Natural killer cell treated with Interleukin-12 subunit alpha and Interleukin-12 subunit beta and Interleukin-15 and Interleukin-18, amount 100 ng/mL, for 72 hours (primary cell): ENCODE results near the gene CENATAC. TPM values are rescaled to one million over a fixed set of nuclear protein-coding genes. Genes with fewer than 3 reads are reported as not detected.
A peak's percentile ranks its signal among the peaks of the same experiment; 100 is the strongest.
"Not testable (repeated sequence)": the region's sequence is repeated elsewhere in the genome, so short reads cannot be mapped to it uniquely, and the experiment has no call there.

Experiments used
- ATAC-seq, 2 donors: fragments of 150-1000 bp; cut with Tn5 transposase in 1 of 2; sonication (Bioruptor Pico), chemical (Tn5 transposase) in 1 of 2; 2 replicates each; pipeline ENCODE4 v1.10.0; 2021
- DNase-seq: peaks from one replicate; pipeline ENCODE4 v3.0.0; 2022; ENCODE audit warnings: low spot score
- H3K27ac Mint-ChIP-seq, 2 donors: 1 replicate in 1 of 2; 2 replicates in 1 of 2; pipeline ENCODE4 v1.8.0; 2022; ENCODE audit warnings: mixed read lengths in 2 of 2, mild to moderate bottlenecking in 1 of 2, moderate library complexity in 1 of 2
- H3K27me3 Mint-ChIP-seq, 2 donors: 1 replicate in 1 of 2; 2 replicates in 1 of 2; pipeline ENCODE4 v1.8.0; 2022; ENCODE audit warnings: mixed read lengths in 2 of 2
- H3K36me3 Mint-ChIP-seq: one replicate; pipeline ENCODE4 v1.8.0; 2022; ENCODE audit warnings: mixed read lengths
- H3K4me1 Mint-ChIP-seq, 2 donors: 1 replicate in 1 of 2; 2 replicates in 1 of 2; pipeline ENCODE4 v1.8.0; 2022; ENCODE audit warnings: low read depth in 2 of 2, mixed read lengths in 2 of 2, mild to moderate bottlenecking in 1 of 2
- H3K4me3 Mint-ChIP-seq: one replicate; pipeline ENCODE4 v1.8.0; 2022; ENCODE audit warnings: mixed read lengths
- H3K9me3 Mint-ChIP-seq: 2 replicates; pipeline ENCODE4 v1.8.0; 2022; ENCODE audit warnings: mixed read lengths
- total RNA-seq, 2 donors: library from RNA; stranded (reverse); gene quantifications; one replicate each; pipeline ENCODE4 v1.2.3, GENCODE V29; 2022

Gene CENATAC
- total RNA-seq, 2 donors from 2014 or later = 53.4 to 97.8 TPM

DNA sequence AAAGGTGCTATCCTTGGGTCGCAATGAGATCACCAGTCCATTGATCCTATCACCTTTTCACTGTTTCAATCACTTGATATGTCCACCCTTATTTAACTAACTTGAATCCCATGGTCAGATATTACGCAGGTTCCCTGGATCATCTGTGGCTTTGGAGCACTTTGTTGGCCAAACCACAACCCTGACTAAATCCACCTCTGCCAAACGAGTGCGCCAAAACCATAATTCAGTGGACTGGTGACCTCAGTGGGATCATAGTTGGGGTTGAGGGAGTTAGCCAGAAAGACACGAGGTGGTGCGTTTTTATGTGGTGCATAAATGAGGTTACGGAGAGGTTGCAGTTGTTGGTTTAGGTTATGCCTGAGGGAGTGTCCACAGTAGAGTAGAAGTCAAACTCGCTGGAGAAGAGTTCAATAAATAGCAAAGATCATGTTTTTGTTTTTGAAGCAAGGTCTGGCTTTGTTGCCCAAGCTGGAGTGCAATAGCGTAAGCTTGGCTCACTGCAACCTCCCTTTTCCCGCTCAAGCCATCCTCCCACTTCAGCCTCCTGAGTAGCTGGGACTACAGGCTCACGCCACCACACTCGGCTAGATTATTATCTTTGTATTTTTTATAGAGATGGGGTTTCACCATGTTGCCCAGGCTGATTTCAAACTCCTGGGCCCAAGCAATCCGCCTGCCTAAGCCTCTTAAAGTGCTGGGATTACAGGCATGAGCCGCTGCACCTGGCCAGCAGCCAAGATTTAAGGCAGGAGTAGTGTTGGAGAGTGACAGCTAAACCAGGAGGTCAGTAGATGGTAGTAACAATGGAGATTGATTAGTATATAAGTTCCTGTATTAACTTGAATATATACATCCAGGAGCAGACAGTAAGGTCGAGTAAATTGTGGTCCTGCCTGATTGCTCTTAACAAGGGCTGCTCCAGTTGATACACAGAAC lies 21.9 kb upstream of the CENATAC start:
- Mint-ChIP-seq H3K36me3 (no peaks in the 10 kb centered on the region), H3K9me3 (no peaks in the 10 kb centered on the region)

DNA sequence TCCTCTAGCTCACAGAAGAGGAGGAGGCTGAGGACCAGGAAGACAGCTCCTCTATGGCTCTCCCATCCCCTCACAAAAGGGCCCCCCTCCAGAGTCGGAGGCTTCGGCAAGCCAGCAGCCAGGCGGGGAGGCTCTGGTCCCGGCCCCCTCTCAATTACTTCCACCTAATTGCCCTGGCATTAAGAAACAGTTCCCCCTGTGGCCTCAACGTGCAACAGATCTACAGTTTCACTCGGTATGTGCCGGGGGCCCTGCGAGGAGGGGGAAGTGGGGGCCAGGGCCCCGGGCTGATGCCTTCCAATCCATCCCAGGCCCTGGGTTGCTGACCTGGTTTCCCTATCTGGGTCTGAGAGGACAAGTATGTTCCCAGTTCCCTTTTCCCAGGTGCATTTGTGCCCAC lies 18.5 kb upstream of the CENATAC start:
- Mint-ChIP-seq H3K4me3 (no peak overlapping the region), H3K9me3 (no peaks in the 10 kb centered on the region), H3K4me1 (peaks cover 5 to 6% of the 10 kb centered on the region in 2 donors), H3K27ac (no peak overlapping the region), H3K27me3 (peaks cover 8% of the 10 kb centered on the region in 2 donors), H3K36me3 (no peaks in the 10 kb centered on the region)
- DNase-seq (no peak), ATAC-seq (no peak)

More for the DNA sequence above, 21.9 kb upstream of the CENATAC start:
- Mint-ChIP-seq H3K4me1 (peaks cover 5 to 6% of the 10 kb centered on the region in 2 donors), H3K27me3 (peaks cover 13 to 16% of the 10 kb centered on the region in 2 donors), H3K27ac (no peak overlapping the region), H3K4me3 (no peak overlapping the region)
- no peak for ATAC-seq
- DNase-seq = no peak

DNA sequence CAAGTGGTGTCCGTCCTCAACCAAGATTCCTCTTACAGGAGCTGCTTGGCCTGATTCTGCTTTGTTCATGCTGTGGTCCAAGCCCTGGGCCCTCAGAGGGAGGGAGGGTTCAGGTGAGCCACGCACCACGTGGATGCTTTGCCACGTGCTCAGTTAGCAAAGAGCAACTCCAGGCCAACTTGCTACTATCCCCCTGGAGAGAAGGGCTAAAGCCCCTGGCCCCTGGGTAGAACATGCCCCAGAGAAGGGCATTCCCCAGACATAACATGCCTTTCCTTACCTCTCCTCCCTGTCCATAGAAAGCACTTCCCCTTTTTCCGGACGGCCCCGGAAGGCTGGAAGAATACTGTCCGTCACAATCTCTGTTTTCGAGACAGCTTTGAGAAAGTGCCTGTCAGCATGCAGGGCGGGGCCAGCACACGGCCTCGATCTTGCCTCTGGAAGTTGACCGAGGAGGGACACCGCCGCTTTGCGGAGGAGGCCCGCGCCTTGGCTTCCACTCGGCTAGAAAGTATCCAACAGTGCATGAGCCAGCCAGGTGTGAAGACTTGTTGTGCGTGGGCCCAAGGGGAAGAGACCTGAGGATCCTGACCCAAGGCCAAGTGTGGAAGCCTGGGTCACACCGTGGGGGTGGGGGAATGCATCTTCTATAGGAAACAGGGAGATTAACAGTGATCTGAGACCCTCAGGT lies 17.6 kb upstream of the CENATAC start:
- Mint-ChIP-seq H3K4me3 (no peak overlapping the region), H3K4me1 (no peaks in the 10 kb centered on the region), H3K36me3 (no peaks in the 10 kb centered on the region), H3K9me3 (no peaks in the 10 kb centered on the region), H3K27ac (no peak overlapping the region), H3K27me3 (peaks cover 0 to 3% of the 10 kb centered on the region in 2 donors)
- DNase-seq = no peak
- ATAC-seq = no peak

DNA sequence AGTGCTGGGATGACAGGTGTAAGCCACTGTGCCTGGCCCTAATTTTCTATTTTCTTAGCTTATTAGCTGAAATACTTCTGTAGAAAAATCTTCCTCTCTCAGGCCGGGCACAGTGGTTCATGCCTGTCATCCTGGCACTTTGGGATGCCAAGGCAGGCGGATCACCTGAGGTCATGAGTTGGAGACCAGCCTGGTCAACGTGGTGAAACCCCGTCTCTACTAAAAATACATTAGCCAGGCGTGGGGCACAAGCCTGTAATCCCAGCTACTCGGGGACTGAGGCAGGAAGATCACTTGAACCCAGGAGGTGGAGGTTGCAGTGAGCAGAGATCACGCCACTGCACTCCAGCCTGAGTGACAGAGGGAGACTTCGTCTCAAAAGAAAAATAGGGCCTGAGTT lies 13.6 kb upstream of the CENATAC start:
- not testable (repeated sequence) for H3K27me3 Mint-ChIP-seq, H3K4me3 Mint-ChIP-seq, H3K9me3 Mint-ChIP-seq, H3K36me3 Mint-ChIP-seq, DNase-seq, H3K27ac Mint-ChIP-seq, ATAC-seq, H3K4me1 Mint-ChIP-seq

DNA sequence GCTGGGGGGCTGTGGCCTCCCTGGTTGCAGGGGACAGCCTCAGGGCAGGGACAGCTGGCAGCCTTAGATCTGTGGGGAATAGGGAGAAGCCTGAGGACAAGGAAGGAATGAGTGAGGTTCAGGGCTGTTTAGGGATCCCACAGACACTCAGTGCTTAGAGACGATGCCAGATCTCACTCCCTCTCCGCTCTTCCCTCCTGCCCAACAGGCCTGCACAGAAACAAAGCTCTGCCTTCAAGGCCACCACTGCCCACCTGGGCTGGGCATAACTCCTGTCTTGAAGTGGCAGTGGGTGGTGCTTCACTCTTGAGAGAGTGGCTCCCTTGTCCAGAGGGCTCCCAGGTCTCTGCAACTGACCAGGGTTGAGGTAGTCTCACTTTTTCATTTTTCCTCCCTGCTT lies 13.1 kb upstream of the CENATAC start:
- no peak overlapping the region for H3K27ac Mint-ChIP-seq
- peaks cover 0 to 4% of the 10 kb centered on the region in 2 donors for H3K27me3 Mint-ChIP-seq
- H3K4me1 Mint-ChIP-seq = no peaks in the 10 kb centered on the region
- no peaks in the 10 kb centered on the region for H3K36me3 Mint-ChIP-seq
- H3K4me3 Mint-ChIP-seq = no peak overlapping the region
- DNase-seq (no peak), ATAC-seq (no peak)
- no peaks in the 10 kb centered on the region for H3K9me3 Mint-ChIP-seq

DNA sequence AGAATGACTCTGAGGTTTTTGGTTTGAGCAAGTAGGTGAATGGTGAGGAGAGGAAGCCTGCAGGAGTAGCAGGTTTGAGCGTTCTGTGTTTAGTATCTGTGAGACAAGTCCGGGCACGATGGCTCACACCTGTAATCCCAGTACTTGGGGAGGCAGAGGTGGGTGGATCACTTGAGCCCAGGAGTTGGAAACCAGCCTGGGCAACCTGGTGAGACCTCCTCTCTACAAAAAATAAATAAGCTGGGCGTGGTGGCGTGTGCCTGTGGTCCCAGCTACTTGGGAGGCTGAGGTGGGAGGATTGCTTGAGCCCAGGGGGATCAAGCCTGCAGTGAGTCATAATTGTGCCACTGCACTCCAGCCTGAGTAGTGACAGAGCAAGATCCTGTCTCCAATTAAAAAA lies 9.7 kb upstream of the CENATAC start:
- Mint-ChIP-seq H3K27me3 (peaks cover 0 to 4% of the 10 kb centered on the region in 2 donors), H3K36me3 (no peaks in the 10 kb centered on the region), H3K4me1 (no peaks in the 10 kb centered on the region), H3K27ac (peak overlapping the region in 1 of 2 donors; percentile 84), H3K9me3 (no peaks in the 10 kb centered on the region), H3K4me3 (no peak overlapping the region)
- no peak for ATAC-seq
- DNase-seq = no peak

DNA sequence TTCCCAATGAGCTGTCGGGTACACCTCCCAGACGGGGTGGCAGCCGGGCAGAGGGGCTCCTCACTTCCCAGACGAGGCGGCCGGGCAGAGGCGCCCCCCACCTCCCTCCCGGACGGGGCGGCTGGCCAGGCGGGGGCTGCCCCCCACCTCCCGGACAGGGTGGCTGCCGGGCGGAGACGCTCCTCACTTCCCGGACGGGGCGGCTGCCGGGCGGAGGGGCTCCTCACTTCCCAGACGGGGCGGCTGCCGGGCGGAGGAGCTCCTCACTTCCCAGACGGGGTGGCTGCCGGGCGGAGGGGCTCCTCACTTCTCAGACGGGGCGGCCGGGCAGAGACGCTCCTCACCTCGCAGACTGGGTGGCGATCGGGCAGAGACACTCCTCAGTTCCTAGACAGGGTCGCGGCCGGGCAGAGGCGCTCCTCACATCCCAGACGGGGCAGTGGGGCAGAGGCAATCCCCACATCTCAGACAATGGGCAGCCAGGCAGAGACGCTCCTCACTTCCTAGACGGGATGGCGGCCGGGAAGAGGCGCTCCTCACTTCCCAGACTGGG lies 6.4 kb upstream of the CENATAC start:
- H3K27ac Mint-ChIP-seq, H3K9me3 Mint-ChIP-seq, H3K36me3 Mint-ChIP-seq, H3K27me3 Mint-ChIP-seq, H3K4me3 Mint-ChIP-seq, DNase-seq, ATAC-seq, H3K4me1 Mint-ChIP-seq: not testable (repeated sequence)

DNA sequence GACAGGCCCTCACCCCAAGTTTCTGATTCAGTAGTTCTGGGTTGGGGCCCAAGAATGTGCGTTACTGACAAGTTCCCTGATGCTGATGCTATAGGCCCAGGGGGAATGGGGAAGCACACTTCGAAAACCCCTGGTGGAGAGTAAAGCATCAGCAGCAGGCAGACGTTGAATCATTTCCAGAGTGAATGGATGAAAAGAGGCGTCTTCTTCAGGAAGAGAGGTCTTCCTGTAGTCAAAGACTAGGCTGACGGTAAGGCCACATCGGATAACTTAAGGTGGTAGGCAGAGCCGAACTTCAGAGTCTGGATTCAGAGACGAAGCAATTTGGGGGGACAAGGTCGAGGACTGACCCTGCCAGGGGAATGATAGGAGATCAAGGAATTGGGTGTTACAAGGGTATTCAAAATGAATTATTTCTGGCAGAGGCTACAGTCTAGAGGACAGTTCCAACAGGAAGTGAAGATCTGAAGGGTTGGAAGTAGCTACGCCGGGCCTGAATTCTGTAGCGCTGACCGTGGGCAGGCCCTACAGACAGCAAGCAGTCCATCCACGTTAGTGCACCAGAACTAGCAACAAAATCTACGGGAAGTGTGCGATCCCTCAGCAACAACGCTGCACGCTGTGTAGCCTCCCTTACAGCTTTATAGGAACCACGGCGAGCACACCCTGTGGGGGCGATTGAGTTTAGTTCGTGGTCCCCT lies 862 bp upstream of the CENATAC start:
- peak; percentile 20 to 45 for ATAC-seq
- DNase-seq = no peak
- peaks cover 26 to 35% of the 10 kb centered on the region in 2 donors for H3K4me1 Mint-ChIP-seq
- H3K4me3 Mint-ChIP-seq = peak overlapping the region; percentile 99
- no peaks in the 10 kb centered on the region for H3K27me3 Mint-ChIP-seq
- no peaks in the 10 kb centered on the region for H3K9me3 Mint-ChIP-seq
- H3K36me3 Mint-ChIP-seq = peaks cover 6% of the 10 kb centered on the region
- H3K27ac Mint-ChIP-seq = peak overlapping the region; percentile 84 to 96

DNA sequence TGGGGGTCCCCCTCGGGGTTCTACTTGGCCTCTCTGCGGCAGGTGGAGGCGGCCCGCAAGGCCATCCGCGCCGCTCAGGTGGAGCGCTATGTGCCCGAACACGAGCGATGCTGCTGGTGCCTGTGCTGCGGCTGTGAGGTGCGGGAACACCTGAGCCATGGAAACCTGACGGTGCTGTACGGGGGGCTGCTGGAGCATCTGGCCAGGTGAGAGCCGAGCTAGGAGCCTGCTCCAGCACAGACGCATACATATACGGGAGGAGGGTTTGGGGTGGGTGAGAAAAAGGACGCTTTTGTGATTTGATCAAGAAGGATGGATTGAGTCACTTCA lies 415 bp downstream of the CENATAC start:
- Mint-ChIP-seq H3K27me3 (no peaks in the 10 kb centered on the region), H3K4me3 (peak overlapping the region; percentile 99), H3K9me3 (no peaks in the 10 kb centered on the region), H3K4me1 (peaks cover 26 to 35% of the 10 kb centered on the region in 2 donors), H3K27ac (peak overlapping the region; percentile 84 to 96), H3K36me3 (peaks cover 6% of the 10 kb centered on the region)
- no peak for ATAC-seq
- no peak for DNase-seq

DNA sequence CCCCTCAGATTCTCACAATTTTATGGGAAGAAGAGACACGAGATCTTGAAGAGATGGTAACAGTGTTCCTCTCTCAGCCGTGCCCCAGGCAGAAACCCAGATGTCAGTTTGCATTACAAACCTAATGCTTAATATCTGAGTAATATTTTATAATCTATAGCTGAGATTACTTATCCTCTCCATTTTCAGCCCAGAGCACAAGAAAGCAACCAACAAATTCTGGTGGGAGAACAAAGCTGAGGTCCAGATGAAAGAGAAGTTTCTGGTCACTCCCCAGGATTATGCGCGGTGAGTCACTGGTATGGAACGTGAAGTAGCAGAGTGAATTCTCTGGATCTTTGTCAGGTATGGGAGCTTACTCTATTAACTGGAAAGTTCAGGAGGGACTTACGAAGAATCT lies 884 bp downstream of the CENATAC start:
- peaks cover 26 to 35% of the 10 kb centered on the region in 2 donors for H3K4me1 Mint-ChIP-seq
- no peaks in the 10 kb centered on the region for H3K27me3 Mint-ChIP-seq
- peak overlapping the region; percentile 84 to 96 for H3K27ac Mint-ChIP-seq
- peaks cover 7% of the 10 kb centered on the region for H3K36me3 Mint-ChIP-seq
- no peak for DNase-seq
- no peak for ATAC-seq
- peak overlapping the region; percentile 99 for H3K4me3 Mint-ChIP-seq
- no peaks in the 10 kb centered on the region for H3K9me3 Mint-ChIP-seq

DNA sequence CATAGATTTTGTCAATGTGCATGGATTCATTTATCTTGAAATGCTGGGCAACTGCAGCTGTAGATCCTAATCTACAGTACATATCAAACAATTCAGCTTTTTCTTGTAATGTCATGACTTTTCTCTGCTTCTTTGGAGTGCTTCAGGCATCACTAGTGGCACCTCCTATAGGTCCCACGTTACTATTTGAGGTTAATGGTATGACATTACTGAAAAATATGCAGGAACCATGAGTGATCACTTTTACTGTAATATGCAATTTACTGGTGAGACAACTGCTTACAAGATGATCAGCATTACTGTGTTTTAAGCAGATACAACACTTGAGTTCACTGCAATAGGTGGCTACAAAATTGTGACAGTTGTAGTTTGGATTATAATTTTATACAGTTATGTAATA lies 3.0 kb downstream of the CENATAC start:
- Mint-ChIP-seq H3K4me3 (no peak overlapping the region), H3K27ac (no peak overlapping the region), H3K36me3 (peaks cover 10% of the 10 kb centered on the region), H3K4me1 (peaks cover 25 to 35% of the 10 kb centered on the region in 2 donors), H3K27me3 (no peaks in the 10 kb centered on the region), H3K9me3 (no peaks in the 10 kb centered on the region)
- ATAC-seq (no peak), DNase-seq (no peak)

DNA sequence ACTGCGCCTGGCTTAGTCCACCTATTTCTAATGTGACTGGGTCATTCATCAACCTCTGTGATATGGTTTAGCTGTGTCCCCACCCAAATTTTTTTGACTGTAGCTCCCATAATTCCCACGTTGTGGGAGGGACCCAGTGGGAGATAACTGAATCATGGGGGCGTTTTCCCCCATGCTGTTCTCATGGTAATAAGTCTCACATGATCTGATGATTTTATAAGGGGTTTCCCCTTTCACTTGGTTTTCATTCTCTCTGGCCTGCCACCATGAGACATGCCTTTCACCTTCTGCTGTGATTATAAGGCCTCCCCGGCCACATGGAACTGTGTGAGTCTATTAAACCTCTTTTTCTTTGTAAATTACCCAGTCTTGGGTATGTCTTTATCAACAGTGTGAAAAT lies 8.7 kb downstream of the CENATAC start:
- DNase-seq (no peak), ATAC-seq (no peak)
- H3K4me3 Mint-ChIP-seq = no peak overlapping the region
- no peaks in the 10 kb centered on the region for H3K27me3 Mint-ChIP-seq
- H3K9me3 Mint-ChIP-seq = no peaks in the 10 kb centered on the region
- peaks cover 0 to 4% of the 10 kb centered on the region in 2 donors for H3K4me1 Mint-ChIP-seq
- H3K27ac Mint-ChIP-seq = peak overlapping the region in 1 of 2 donors; percentile 39
- H3K36me3 Mint-ChIP-seq = peaks cover 13% of the 10 kb centered on the region

DNA sequence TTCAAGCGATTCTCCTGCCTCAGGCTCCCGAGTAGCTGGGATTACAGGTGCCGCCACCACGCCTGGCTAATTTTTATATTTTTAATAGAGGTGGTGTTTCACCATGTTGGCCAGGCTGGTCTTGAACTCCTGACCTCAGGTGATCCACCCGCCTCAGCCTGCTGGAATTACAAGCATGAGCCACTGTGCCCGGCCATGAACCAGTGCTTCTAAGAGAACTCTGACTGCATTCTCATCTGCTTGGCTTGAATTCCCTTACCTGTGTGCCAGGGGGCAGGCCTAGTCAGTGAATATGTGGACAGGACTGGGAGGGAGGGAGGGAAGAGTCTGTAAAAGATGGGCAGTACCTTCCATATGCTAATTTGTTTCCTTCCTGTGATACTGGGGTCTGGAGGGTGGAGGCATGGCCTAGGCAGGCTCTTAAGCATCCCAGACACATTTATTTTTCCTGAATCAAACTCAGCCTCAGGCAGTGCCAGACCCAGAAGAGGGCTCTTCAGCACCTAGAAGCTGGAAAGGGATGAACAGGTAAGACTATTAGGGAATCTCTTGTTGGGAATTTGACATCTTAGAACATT lies 13.6 kb downstream of the CENATAC start:
- no peak for ATAC-seq
- H3K4me1 Mint-ChIP-seq = peaks cover 19 to 20% of the 10 kb centered on the region in 2 donors
- H3K4me3 Mint-ChIP-seq = no peak overlapping the region

More for the DNA sequence above, 13.6 kb downstream of the CENATAC start:
- H3K36me3 Mint-ChIP-seq = peaks cover 33% of the 10 kb centered on the region
- H3K27me3 Mint-ChIP-seq = no peaks in the 10 kb centered on the region
- no peak for DNase-seq
- H3K27ac Mint-ChIP-seq = no peak overlapping the region
- no peaks in the 10 kb centered on the region for H3K9me3 Mint-ChIP-seq
